Left ventricle myocardium inferior (tissue), 1 donor: Measurements from ENCODE around the gene CALCOCO1. TPM values are rescaled to one million over a fixed set of nuclear protein-coding genes. Genes with fewer than 3 reads are reported as not detected.

Experiments used
- DNase-seq: peaks from one replicate; pipeline ENCODE4 v3.0.0-alpha.2; 2020
- H3K27ac ChIP-seq: fragments of 200-600 bp; replicated peaks from 2 replicates; pipeline ENCODE4 v1.8.0; 2021
- H3K27me3 ChIP-seq: fragments of 200-600 bp; 2 replicates; pipeline ENCODE4 v1.8.0; 2021; ENCODE audit warnings: low read depth
- H3K36me3 ChIP-seq: fragments of 200-600 bp; 2 replicates; pipeline ENCODE4 v1.8.0; 2021
- H3K4me1 ChIP-seq: fragments of 200-600 bp; 2 replicates; pipeline ENCODE4 v1.8.0; 2021
- H3K4me3 ChIP-seq: fragments of 200-600 bp; 2 replicates; pipeline ENCODE4 v1.8.0; 2021; ENCODE audit warnings: mild to moderate bottlenecking, moderate library complexity
- H3K9me3 ChIP-seq: fragments of 200-600 bp; replicated peaks from 2 replicates; pipeline ENCODE4 v1.8.0; 2021
- CTCF ChIP-seq: fragments of 200-600 bp; IDR thresholded peaks from 2 replicates; pipeline ENCODE4 v1.8.0; 2021; ENCODE audit warnings: antibody characterized with exemption, mild to moderate bottlenecking, borderline replicate concordance
- intact Hi-C: fragments of 100-400 bp; cut with micrococcal nuclease; formaldehyde crosslinking; loops from one replicate; pipeline ENCODE4 v1.11.0; 2022
- total RNA-seq: library from RNA; stranded (reverse); fragmentation: NEBNext Ultra II Directional; extraction: Animal tissue kit (Norgen Biotek cat#: 25700); gene quantifications from one replicate; pipeline ENCODE4 v1.2.1, GENCODE V29; 2021
- donor health status: DM: no; HTN: yes; CAD: no; lungs with severe emphysema.

The CALCOCO1 gene
- total RNA-seq, 1 donor from 2014 or later, result 201 TPM

GRCh38 chr12:53755451-53755891 lies 28.2 kb upstream of the CALCOCO1 start:
- no peak for DNase-seq
- H3K36me3 ChIP-seq, result no peaks in the 10 kb centered on the region
- H3K27me3 ChIP-seq, result peaks cover 55% of the 10 kb centered on the region
- intact Hi-C loops, result no loop called here
- no peak overlapping the region for H3K4me3 ChIP-seq
- peaks cover 38% of the 10 kb centered on the region for H3K4me1 ChIP-seq
- no peak overlapping the region for H3K27ac ChIP-seq
- no peaks in the 10 kb centered on the region for H3K9me3 ChIP-seq
- no peak for TF ChIP-seq CTCF

GRCh38 chr12:53754633-53755264 lies 27.5 kb upstream of the CALCOCO1 start:
- TF ChIP-seq CTCF, result no peak
- H3K27ac ChIP-seq, result no peak overlapping the region
- peaks cover 55% of the 10 kb centered on the region for H3K27me3 ChIP-seq
- H3K36me3 ChIP-seq, result no peaks in the 10 kb centered on the region
- no peak overlapping the region for H3K4me3 ChIP-seq
- peaks cover 39% of the 10 kb centered on the region for H3K4me1 ChIP-seq
- DNase-seq, result no peak
- no peaks in the 10 kb centered on the region for H3K9me3 ChIP-seq
- intact Hi-C loops, result no loop called here

GRCh38 chr12:53754188-53754585 lies 26.9 kb upstream of the CALCOCO1 start:
- Histone ChIP-seq H3K27me3 (peaks cover 55% of the 10 kb centered on the region), H3K4me1 (peaks cover 39% of the 10 kb centered on the region), H3K36me3 (no peaks in the 10 kb centered on the region), H3K4me3 (no peak overlapping the region), H3K9me3 (no peaks in the 10 kb centered on the region), H3K27ac (no peak overlapping the region)
- DNase-seq, result no peak
- intact Hi-C loops, result no loop called here
- no peak for TF ChIP-seq CTCF

GRCh38 chr12:53752621-53753020 lies 25.4 kb upstream of the CALCOCO1 start:
- Histone ChIP-seq H3K4me3 (no peak overlapping the region), H3K27me3 (peaks cover 55% of the 10 kb centered on the region), H3K9me3 (no peaks in the 10 kb centered on the region), H3K4me1 (peaks cover 39% of the 10 kb centered on the region), H3K36me3 (no peaks in the 10 kb centered on the region), H3K27ac (no peak overlapping the region)
- no peak for DNase-seq
- no peak for TF ChIP-seq CTCF
- intact Hi-C loops, result no loop called here

GRCh38 chr12:53752192-53752601 lies 24.9 kb upstream of the CALCOCO1 start:
- H3K4me1 ChIP-seq, result peaks cover 35% of the 10 kb centered on the region
- H3K36me3 ChIP-seq, result no peaks in the 10 kb centered on the region
- H3K27ac ChIP-seq, result peak overlapping the region; percentile 67
- DNase-seq, result no peak
- no peak for TF ChIP-seq CTCF
- peak overlapping the region; percentile 73 for H3K4me3 ChIP-seq
- H3K9me3 ChIP-seq, result no peaks in the 10 kb centered on the region
- intact Hi-C loops, result no loop called here
- H3K27me3 ChIP-seq, result peaks cover 55% of the 10 kb centered on the region
